Measurements from ENCODE around the gene LIN28A.
A peak's percentile ranks its signal among the peaks of the same experiment; 100 is the strongest.

Gene LIN28A

DNA sequence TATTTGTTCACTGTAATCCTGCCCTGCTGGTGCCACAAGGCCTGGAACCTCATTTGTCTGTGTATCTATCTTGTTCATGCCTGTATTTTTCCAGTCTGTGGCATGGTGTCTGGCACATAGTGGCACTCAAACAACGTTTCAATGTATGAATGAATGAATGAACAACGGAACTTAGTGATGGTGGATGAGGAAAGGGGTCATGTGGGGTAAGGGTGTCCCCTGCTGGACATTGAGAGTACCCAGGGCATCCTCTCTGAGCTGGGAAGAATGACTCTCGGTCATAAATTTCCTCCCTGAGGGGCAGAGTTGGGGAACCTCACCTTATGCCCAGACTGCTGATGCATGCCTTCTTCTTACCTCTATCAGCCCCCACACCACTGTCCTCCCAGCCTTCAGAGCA is 19.2 kb upstream of the LIN28A start (continued):
- TF ChIP-seq, protein P1, sequence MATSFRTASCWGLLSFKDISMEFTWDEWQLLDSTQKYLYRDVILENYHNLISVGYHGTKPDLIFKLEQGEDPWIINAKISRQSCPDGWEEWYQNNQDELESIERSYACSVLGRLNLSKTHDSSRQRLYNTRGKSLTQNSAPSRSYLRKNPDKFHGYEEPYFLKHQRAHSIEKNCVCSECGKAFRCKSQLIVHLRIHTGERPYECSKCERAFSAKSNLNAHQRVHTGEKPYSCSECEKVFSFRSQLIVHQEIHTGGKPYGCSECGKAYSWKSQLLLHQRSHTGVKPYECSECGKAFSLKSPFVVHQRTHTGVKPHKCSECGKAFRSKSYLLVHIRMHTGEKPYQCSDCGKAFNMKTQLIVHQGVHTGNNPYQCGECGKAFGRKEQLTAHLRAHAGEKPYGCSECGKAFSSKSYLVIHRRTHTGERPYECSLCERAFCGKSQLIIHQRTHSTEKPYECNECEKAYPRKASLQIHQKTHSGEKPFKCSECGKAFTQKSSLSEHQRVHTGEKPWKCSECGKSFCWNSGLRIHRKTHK (tag by site-specific recombination; IDR thresholded peaks at IDR 0.05) = no peak

DNA sequence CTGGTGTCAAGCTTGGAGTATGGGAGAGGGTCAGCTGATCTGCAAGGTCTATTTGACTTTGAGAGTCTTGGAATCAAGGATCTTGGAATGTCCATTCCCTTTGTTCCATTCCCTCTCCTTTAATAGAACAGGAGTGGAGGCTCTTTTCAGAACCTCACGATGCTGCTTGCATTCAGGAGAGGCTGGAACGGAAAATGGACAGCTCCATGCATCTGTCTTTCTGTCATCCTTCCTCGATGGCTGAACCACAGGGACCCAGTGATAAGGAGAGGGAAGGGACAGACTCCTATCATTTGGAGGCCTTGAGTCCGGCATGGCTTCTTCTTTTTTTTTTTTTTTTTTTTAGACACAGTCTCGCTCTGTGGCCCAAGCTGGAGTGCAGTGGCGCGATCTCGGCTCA is 14.9 kb upstream of the LIN28A start:
- H3K4me1 ChIP-seq (ENCODE audit: control insufficient read depth, insufficient read depth, low read length) = no peaks in the 10 kb centered on the region

DNA sequence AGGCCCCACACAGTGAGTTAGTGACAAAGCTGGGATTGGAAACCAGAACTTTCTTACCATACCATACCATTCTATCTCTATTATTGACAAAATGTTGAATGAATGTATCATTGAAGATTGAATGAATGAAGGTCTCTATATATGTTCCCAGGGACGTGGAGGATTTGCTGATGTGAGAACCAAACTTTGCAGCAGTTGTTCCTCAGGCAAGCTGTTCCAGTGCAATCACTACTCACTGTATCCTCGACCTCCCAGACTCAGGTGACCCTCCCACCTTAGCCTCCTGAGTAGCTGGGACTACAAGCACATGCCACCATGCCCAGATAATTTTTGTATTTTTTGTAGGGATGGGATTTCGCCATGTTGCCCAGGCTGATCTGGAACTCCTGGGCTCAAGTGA is 11.6 kb upstream of the LIN28A start:
- H3K36me3 ChIP-seq (ENCODE audit: control insufficient read depth in 2 of 2, insufficient read depth in 1 of 2, low read length in 2 of 2) = no peaks in the 10 kb centered on the region
- no peaks in the 10 kb centered on the region for H3K9me3 ChIP-seq (ENCODE audit: control insufficient read depth, insufficient read depth, low read depth, low read length)
- POLR2A ChIA-PET = interaction anchor here (0.8 kb wide), 1 partner anchor 62 kb away, joined by 3 read pairs; no protein-coding TSS in a partner anchor
- CTCF ChIA-PET = interaction anchor here (1.5 to 4.7 kb wide), 2 partner anchors 18 to 123 kb away, joined by 3 to 35 read pairs; no protein-coding TSS in a partner anchor
- H3K4me3 ChIP-seq (ENCODE audit: low read depth, low read length) = no peak overlapping the region
- H3K4me1 ChIP-seq (ENCODE audit: control insufficient read depth, insufficient read depth, low read length) = no peaks in the 10 kb centered on the region
- no peak overlapping the region for H3K27ac ChIP-seq (ENCODE audit: extremely low read depth, low read depth, low read length)
- TF ChIP-seq ZNF112 (tag by site-specific recombination; IDR thresholded peaks at IDR 0.05) = no peak
- no peak for TF ChIP-seq ZNF302 (tag by site-specific recombination; IDR thresholded peaks at IDR 0.05; ENCODE audit: low read depth)
- no peak for TF ChIP-seq ZNF169 (tag by site-specific recombination; IDR thresholded peaks at IDR 0.05)
- TF ChIP-seq, protein P2, sequence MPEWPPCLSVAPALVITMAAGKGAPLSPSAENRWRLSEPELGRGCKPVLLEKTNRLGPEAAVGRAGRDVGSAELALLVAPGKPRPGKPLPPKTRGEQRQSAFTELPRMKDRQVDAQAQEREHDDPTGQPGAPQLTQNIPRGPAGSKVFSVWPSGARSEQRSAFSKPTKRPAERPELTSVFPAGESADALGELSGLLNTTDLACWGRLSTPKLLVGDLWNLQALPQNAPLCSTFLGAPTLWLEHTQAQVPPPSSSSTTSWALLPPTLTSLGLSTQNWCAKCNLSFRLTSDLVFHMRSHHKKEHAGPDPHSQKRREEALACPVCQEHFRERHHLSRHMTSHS (tag by site-specific recombination; IDR thresholded peaks at IDR 0.05) = no peak
- no peak for TF ChIP-seq ZNF776 (tag by site-specific recombination; IDR thresholded peaks at IDR 0.05; ENCODE audit: borderline replicate concordance)
- no peak for TF ChIP-seq MYNN (tag by site-specific recombination; IDR thresholded peaks at IDR 0.05; ENCODE audit: borderline replicate concordance)
- TF ChIP-seq, protein P3, sequence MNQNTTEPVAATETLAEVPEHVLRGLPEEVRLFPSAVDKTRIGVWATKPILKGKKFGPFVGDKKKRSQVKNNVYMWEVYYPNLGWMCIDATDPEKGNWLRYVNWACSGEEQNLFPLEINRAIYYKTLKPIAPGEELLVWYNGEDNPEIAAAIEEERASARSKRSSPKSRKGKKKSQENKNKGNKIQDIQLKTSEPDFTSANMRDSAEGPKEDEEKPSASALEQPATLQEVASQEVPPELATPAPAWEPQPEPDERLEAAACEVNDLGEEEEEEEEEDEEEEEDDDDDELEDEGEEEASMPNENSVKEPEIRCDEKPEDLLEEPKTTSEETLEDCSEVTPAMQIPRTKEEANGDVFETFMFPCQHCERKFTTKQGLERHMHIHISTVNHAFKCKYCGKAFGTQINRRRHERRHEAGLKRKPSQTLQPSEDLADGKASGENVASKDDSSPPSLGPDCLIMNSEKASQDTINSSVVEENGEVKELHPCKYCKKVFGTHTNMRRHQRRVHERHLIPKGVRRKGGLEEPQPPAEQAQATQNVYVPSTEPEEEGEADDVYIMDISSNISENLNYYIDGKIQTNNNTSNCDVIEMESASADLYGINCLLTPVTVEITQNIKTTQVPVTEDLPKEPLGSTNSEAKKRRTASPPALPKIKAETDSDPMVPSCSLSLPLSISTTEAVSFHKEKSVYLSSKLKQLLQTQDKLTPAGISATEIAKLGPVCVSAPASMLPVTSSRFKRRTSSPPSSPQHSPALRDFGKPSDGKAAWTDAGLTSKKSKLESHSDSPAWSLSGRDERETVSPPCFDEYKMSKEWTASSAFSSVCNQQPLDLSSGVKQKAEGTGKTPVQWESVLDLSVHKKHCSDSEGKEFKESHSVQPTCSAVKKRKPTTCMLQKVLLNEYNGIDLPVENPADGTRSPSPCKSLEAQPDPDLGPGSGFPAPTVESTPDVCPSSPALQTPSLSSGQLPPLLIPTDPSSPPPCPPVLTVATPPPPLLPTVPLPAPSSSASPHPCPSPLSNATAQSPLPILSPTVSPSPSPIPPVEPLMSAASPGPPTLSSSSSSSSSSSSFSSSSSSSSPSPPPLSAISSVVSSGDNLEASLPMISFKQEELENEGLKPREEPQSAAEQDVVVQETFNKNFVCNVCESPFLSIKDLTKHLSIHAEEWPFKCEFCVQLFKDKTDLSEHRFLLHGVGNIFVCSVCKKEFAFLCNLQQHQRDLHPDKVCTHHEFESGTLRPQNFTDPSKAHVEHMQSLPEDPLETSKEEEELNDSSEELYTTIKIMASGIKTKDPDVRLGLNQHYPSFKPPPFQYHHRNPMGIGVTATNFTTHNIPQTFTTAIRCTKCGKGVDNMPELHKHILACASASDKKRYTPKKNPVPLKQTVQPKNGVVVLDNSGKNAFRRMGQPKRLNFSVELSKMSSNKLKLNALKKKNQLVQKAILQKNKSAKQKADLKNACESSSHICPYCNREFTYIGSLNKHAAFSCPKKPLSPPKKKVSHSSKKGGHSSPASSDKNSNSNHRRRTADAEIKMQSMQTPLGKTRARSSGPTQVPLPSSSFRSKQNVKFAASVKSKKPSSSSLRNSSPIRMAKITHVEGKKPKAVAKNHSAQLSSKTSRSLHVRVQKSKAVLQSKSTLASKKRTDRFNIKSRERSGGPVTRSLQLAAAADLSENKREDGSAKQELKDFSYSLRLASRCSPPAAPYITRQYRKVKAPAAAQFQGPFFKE (tag by site-specific recombination; IDR thresholded peaks at IDR 0.05; ENCODE audit: borderline replicate concordance) = no peak
- no peak for TF ChIP-seq ZNF114 (tag by site-specific recombination; IDR thresholded peaks at IDR 0.05)

More for the DNA sequence above, 14.9 kb upstream of the LIN28A start:
- TF ChIP-seq ZSCAN30 (tag by site-specific recombination; IDR thresholded peaks at IDR 0.05) (no peak), ZNF416 (tag by site-specific recombination; IDR thresholded peaks at IDR 0.05) (no peak), SCRT2 (tag by site-specific recombination; IDR thresholded peaks at IDR 0.05) (no peak)
- TF ChIP-seq, protein P4, sequence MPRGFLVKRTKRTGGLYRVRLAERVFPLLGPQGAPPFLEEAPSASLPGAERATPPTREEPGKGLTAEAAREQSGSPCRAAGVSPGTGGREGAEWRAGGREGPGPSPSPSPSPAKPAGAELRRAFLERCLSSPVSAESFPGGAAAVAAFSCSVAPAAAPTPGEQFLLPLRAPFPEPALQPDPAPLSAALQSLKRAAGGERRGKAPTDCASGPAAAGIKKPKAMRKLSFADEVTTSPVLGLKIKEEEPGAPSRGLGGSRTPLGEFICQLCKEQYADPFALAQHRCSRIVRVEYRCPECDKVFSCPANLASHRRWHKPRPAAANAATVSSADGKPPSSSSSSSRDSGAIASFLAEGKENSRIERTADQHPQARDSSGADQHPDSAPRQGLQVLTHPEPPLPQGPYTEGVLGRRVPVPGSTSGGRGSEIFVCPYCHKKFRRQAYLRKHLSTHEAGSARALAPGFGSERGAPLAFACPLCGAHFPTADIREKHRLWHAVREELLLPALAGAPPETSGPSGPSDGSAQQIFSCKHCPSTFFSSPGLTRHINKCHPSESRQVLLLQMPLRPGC (tag by site-specific recombination; IDR thresholded peaks at IDR 0.05) = no peak
- TF ChIP-seq, protein P1 (tag by site-specific recombination; IDR thresholded peaks at IDR 0.05) = no peak
- TF ChIP-seq, protein P5, sequence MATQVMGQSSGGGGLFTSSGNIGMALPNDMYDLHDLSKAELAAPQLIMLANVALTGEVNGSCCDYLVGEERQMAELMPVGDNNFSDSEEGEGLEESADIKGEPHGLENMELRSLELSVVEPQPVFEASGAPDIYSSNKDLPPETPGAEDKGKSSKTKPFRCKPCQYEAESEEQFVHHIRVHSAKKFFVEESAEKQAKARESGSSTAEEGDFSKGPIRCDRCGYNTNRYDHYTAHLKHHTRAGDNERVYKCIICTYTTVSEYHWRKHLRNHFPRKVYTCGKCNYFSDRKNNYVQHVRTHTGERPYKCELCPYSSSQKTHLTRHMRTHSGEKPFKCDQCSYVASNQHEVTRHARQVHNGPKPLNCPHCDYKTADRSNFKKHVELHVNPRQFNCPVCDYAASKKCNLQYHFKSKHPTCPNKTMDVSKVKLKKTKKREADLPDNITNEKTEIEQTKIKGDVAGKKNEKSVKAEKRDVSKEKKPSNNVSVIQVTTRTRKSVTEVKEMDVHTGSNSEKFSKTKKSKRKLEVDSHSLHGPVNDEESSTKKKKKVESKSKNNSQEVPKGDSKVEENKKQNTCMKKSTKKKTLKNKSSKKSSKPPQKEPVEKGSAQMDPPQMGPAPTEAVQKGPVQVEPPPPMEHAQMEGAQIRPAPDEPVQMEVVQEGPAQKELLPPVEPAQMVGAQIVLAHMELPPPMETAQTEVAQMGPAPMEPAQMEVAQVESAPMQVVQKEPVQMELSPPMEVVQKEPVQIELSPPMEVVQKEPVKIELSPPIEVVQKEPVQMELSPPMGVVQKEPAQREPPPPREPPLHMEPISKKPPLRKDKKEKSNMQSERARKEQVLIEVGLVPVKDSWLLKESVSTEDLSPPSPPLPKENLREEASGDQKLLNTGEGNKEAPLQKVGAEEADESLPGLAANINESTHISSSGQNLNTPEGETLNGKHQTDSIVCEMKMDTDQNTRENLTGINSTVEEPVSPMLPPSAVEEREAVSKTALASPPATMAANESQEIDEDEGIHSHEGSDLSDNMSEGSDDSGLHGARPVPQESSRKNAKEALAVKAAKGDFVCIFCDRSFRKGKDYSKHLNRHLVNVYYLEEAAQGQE (tag by site-specific recombination; IDR thresholded peaks at IDR 0.05) = peak; percentile 45; the same call in 1 of the 2 replicates
- CTCF ChIA-PET = interaction anchor here (0.7 to 2.8 kb wide), 8 partner anchors 8 to 251 kb away, joined by 3 to 14 read pairs (median 4); no protein-coding TSS in a partner anchor
- Histone ChIP-seq H3K9me3 (ENCODE audit: control insufficient read depth, insufficient read depth, low read depth, low read length) (no peaks in the 10 kb centered on the region), H3K36me3 (ENCODE audit: control insufficient read depth in 2 of 2, insufficient read depth in 1 of 2, low read length in 2 of 2) (no peaks in the 10 kb centered on the region), H3K27ac (ENCODE audit: extremely low read depth, low read depth, low read length) (no peak overlapping the region), H3K4me3 (ENCODE audit: low read depth, low read length) (no peak overlapping the region)
- POLR2A ChIA-PET = no interaction called here

All from HEK293 (cell line).